Prostate gland (tissue), 2 donors: ENCODE data around the gene ADK. TPM values are rescaled to one million over a fixed set of nuclear protein-coding genes. Genes with fewer than 3 reads are reported as not detected.

Experiments
- DNase-seq: peaks from one replicate; pipeline ENCODE4 v3.0.0-alpha.2; 2019; ENCODE audit warnings: low spot score
- H3K27ac ChIP-seq, 2 donors: fragments of 200-600 bp; sonication (generic); 2 replicates each; pipeline ENCODE4 v1.5.1; 2017 to 2019
- H3K27me3 ChIP-seq: fragments of 200-600 bp; sonication (generic); replicated peaks from 2 replicates; pipeline ENCODE4 v1.5.1; 2019; ENCODE audit not compliant: insufficient read depth
- H3K36me3 ChIP-seq, 2 donors: fragments of 200-600 bp; sonication (generic); 1 replicate in 1 of 2; 2 replicates in 1 of 2; pipeline versions ENCODE4 v1.5.1 to v1.8.1; 2017 to 2019
- H3K4me1 ChIP-seq: fragments of 200-600 bp; sonication (generic); replicated peaks from 2 replicates; pipeline ENCODE4 v1.5.1; 2019
- H3K4me3 ChIP-seq, 2 donors: fragments of 200-600 bp; sonication (generic); 2 replicates each; pipeline ENCODE4 v1.5.1; 2017 to 2019
- H3K9me3 ChIP-seq: fragments of 200-600 bp; sonication (generic); 2 replicates; pipeline ENCODE4 v1.5.1; 2017
- POLR2A ChIP-seq: fragments of 450-650 bp; IDR thresholded peaks from one replicate; pipeline ENCODE4 v1.6.1; 2016; ENCODE audit warnings: antibody characterized with exemption, mild to moderate bottlenecking
- POLR2AphosphoS5 ChIP-seq: sonication (generic); formaldehyde crosslinking; IDR thresholded peaks from one replicate; pipeline ENCODE4 v1.6.1; 2017; ENCODE audit warnings: antibody characterized with exemption
- WGBS: methylation state at CpG from one replicate; pipeline ENCODE4 v1.1.5; 2018; 5-methylcytosine and 5-hydroxymethylcytosine counted together
- intact Hi-C: fragments of 100-400 bp; cut with DNase I; formaldehyde crosslinking; loops from one replicate; pipeline ENCODE4 v1.14.2; 2022
- total RNA-seq, 2 donors: library from RNA; depleted of rRNA; stranded (reverse); fragments of >200 nt; gene quantifications; one replicate each; pipeline ENCODE4 v1.1.0, GENCODE V29; 2016
- TF ChIP-seq, protein P1 (sequence below), 4 experiments: fragments of 200-600 bp in 2 of 4; fragments of 450-650 bp in 2 of 4; sonication (generic) in 2 of 4; IDR thresholded peaks; 1 replicate in 3 of 4; 2 replicates in 1 of 4; pipeline ENCODE4 v1.5.1; 2016 to 2019; ENCODE audit warnings: antibody characterized with exemption in 4 of 4, mild to moderate bottlenecking in 2 of 4, moderate library complexity in 2 of 4

Gene ADK
- total RNA-seq, 2 donors from 2014 or later = 34.1 to 42.5 TPM

DNA sequence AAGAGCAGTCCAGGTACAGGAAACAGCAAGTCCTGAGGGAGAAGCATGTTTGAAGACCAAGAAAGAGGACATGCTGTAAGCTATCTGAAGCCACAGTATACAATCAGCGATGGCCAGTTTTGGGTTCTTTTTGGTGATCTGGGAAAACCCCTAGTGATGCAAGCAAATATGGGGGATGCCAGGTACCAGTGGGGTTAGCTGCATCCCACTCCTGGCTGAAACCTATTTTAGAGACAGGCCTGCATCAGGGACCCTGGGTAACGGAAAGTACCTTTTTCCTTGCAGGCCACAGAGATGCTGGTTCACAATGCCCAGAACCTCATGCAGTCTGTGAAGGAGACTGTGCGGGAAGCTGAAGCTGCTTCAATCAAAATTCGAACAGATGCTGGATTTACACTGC, 33.3 kb upstream of the ADK start:
- TF ChIP-seq POLR2A (no peak), POLR2AphosphoS5 (no peak)
- TF ChIP-seq, protein P1, sequence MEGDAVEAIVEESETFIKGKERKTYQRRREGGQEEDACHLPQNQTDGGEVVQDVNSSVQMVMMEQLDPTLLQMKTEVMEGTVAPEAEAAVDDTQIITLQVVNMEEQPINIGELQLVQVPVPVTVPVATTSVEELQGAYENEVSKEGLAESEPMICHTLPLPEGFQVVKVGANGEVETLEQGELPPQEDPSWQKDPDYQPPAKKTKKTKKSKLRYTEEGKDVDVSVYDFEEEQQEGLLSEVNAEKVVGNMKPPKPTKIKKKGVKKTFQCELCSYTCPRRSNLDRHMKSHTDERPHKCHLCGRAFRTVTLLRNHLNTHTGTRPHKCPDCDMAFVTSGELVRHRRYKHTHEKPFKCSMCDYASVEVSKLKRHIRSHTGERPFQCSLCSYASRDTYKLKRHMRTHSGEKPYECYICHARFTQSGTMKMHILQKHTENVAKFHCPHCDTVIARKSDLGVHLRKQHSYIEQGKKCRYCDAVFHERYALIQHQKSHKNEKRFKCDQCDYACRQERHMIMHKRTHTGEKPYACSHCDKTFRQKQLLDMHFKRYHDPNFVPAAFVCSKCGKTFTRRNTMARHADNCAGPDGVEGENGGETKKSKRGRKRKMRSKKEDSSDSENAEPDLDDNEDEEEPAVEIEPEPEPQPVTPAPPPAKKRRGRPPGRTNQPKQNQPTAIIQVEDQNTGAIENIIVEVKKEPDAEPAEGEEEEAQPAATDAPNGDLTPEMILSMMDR (IDR thresholded peaks at IDR 0.05) = no peak
- H3K27ac ChIP-seq = no peak overlapping the region
- no peaks in the 10 kb centered on the region for H3K9me3 ChIP-seq
- no peak overlapping the region for H3K4me3 ChIP-seq
- 87% methylated on average over 4 of the region's 4 CpGs for WGBS
- intact Hi-C loops = no loop called here
- H3K36me3 ChIP-seq = peaks cover 2 to 5% of the 10 kb centered on the region in 2 donors
- no peak for DNase-seq
- peaks cover 7% of the 10 kb centered on the region for H3K4me1 ChIP-seq
- H3K27me3 ChIP-seq = no peaks in the 10 kb centered on the region

DNA sequence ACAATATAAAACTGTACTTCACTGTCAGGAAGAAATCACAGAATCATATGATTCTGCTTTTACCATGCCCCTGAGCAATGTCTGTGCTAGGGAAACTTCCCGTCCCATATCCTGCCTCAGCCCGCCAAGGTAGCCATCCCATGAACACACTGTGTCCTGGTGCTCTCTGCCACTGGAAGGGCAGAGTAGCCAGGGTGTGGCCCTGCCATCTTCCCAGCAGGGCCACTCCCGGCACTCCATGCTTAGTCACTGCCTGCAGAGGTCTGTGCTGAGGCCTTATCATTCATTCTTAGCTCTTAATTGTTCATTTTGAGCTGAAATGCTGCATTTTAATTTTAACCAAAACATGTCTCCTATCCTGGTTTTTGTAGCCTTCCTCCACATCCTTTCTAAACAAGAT, 32.2 kb upstream of the ADK start:
- DNase-seq = no peak
- no peak for TF ChIP-seq POLR2A
- TF ChIP-seq, protein P1 (IDR thresholded peaks at IDR 0.05) = no peak
- no peak for TF ChIP-seq POLR2AphosphoS5
- intact Hi-C loops = no loop called here
- peaks cover 7% of the 10 kb centered on the region for H3K4me1 ChIP-seq
- peaks cover 2 to 5% of the 10 kb centered on the region in 2 donors for H3K36me3 ChIP-seq
- H3K27ac ChIP-seq = no peak overlapping the region
- H3K27me3 ChIP-seq = no peaks in the 10 kb centered on the region
- no peak overlapping the region for H3K4me3 ChIP-seq
- H3K9me3 ChIP-seq = no peaks in the 10 kb centered on the region
- 77% methylated on average over 3 of the region's 3 CpGs for WGBS

DNA sequence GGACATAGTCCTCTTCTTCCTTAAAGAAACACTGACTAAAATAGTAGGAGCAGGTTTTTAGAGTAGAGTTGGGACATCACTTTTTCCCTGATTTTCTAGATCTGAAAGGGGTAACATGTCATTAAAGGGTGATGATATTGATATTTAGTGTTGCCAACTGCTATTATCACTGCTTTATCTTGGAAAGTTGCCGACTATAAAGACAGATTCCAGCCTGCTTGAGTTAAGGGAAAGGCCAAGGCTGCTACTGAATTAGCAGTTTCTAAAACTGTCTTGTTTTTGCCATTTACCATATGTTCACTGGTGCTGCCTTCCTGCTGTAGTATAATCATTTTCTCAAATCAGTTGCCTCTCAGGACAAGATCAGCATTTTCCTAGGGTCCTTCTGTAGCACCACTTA, 30.1 kb upstream of the ADK start:
- Histone ChIP-seq H3K4me1 (peaks cover 7% of the 10 kb centered on the region), H3K9me3 (no peaks in the 10 kb centered on the region), H3K27ac (peak overlapping the region in 1 of 2 donors; percentile 1), H3K27me3 (no peaks in the 10 kb centered on the region), H3K36me3 (no peaks in the 10 kb centered on the region), H3K4me3 (no peak overlapping the region)
- intact Hi-C loops = loop anchor here (10.0 kb wide), 1 partner anchor 114 kb away; no protein-coding TSS in a partner anchor
- DNase-seq = no peak
- WGBS = 31% methylated on average over 1 of the region's 1 CpG
- TF ChIP-seq POLR2A = no peak
- TF ChIP-seq, protein P1 (IDR thresholded peaks at IDR 0.05) = no peak
- no peak for TF ChIP-seq POLR2AphosphoS5

DNA sequence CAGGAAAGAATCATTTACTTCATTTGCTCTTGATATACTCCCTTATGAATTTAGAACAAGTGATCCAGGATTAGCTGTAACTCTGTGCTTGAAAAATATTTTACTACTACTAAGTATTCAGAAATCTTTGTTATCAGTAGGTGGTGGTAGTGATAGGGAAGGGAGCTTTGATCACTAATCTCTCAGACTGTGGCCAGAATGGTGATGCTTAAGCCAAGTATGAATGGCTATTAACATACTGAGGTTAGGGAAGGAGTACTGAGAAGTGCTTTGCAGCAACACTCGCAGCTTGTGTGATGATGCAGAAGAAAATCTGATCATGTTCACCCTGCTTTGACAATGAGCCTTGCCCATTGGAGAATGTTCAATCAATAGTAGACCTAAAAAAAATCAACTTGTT, 29.7 kb upstream of the ADK start:
- Histone ChIP-seq H3K9me3 (no peaks in the 10 kb centered on the region), H3K4me1 (peaks cover 7% of the 10 kb centered on the region), H3K27me3 (no peaks in the 10 kb centered on the region), H3K36me3 (no peaks in the 10 kb centered on the region), H3K27ac (peak overlapping the region in 1 of 2 donors; percentile 1), H3K4me3 (no peak overlapping the region)
- WGBS = 50% methylated on average over 1 of the region's 1 CpG
- intact Hi-C loops = loop anchor here (10.0 kb wide), 1 partner anchor 113 kb away; no protein-coding TSS in a partner anchor
- no peak for DNase-seq
- TF ChIP-seq, protein P1 (IDR thresholded peaks at IDR 0.05) = no peak
- TF ChIP-seq POLR2AphosphoS5 = no peak
- no peak for TF ChIP-seq POLR2A

DNA sequence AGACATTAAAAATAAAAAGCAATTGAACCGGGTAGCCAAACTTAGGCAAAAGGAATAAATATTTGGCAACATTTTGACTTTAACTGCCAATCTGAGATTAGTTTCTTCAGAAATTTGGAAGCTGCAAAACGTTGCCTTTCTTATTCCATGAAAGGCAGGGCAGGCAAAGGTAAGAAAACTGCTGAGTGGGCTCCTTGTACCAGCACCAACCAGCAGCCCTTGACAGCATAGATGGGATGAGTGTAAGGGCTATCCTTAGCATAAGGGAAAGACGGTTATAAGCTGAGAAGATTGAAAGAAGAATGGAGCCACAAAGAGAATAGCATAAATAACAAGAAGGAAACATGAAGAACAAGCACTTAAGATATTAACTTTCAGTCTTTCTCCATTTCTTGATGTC, 29.0 kb upstream of the ADK start:
- H3K27ac ChIP-seq = peak overlapping the region in 1 of 2 donors; percentile 3
- H3K4me1 ChIP-seq = peaks cover 7% of the 10 kb centered on the region
- H3K9me3 ChIP-seq = no peaks in the 10 kb centered on the region
- 33% methylated on average over 3 of the region's 3 CpGs for WGBS
- no peak overlapping the region for H3K4me3 ChIP-seq
- TF ChIP-seq, protein P1 (IDR thresholded peaks at IDR 0.05) = no peak
- TF ChIP-seq POLR2A (no peak), POLR2AphosphoS5 (no peak)
- intact Hi-C loops = loop anchor here (10.0 kb wide), 1 partner anchor 113 kb away; no protein-coding TSS in a partner anchor
- no peaks in the 10 kb centered on the region for H3K27me3 ChIP-seq
- no peaks in the 10 kb centered on the region for H3K36me3 ChIP-seq
- no peak for DNase-seq
